Panc1 (cell line): ENCODE measurements around the gene ZNF366.

Experiments used
- CTCF ChIP-seq: fragments of 450-650 bp; IDR thresholded peaks from 2 replicates; pipeline ENCODE4 v1.5.1; 2017; ENCODE audit warnings: mild to moderate bottlenecking
- TCF7L2 ChIP-seq: IDR thresholded peaks from 2 replicates; pipeline ENCODE4 v1.6.1; 2011; ENCODE audit warnings: mild to moderate bottlenecking, low read depth, low read length, inconsistent platforms

- TF ChIP-seq CTCF, result no peak
- TF ChIP-seq TCF7L2, result no peak
Observed at GRCh38 chr5:72456391-72457074, 50.7 kb downstream of the ZNF366 start.
